Measurements from ENCODE around the gene ARHGAP11B.
"Not testable (repeated sequence)": the region's sequence is repeated elsewhere in the genome, so short reads cannot be mapped to it uniquely, and the experiment has no call there.

GRCh38 chr15:30626194-30626565 is 252 bp downstream of the ARHGAP11B start:
- not testable (repeated sequence) for TF ChIP-seq CTCF, POLR2A (IDR thresholded peaks at IDR 0.05)

Measured in esophagus squamous epithelium (tissue), 4 donors.